A673 (cell line): Measurements from ENCODE around the gene KCNQ2. TPM values are rescaled to one million over a fixed set of nuclear protein-coding genes. Genes with fewer than 3 reads are reported as not detected.
"Not testable (repeated sequence)": the region's sequence is repeated elsewhere in the genome, so short reads cannot be mapped to it uniquely, and the experiment has no call there.

Experiments used
- BruUV-seq: library from RNA; stranded (reverse); fragments of 400-500 nt; replicated peaks from 2 replicates; lab custom pipeline; 2021; lab: Mats Ljungman, UMichigan
- CTCF ChIA-PET: fragments of 300-600 bp; sonication (Branson Sonifier 250); formaldehyde crosslinking; loops from one replicate; lab custom pipeline; 2022; ENCODE audit warnings: antibody characterized with exemption; lab: Charles Lee
- POLR2A ChIA-PET: fragments of 300-600 bp; sonication (Branson Sonifier 250); formaldehyde crosslinking; loops from one replicate; lab custom pipeline; 2022; ENCODE audit warnings: antibody characterized with exemption; ENCODE audit not compliant: low non-redundant PET; lab: Charles Lee
- DNase-seq: peaks from one replicate; pipeline ENCODE4 v3.0.0-alpha.2; 2015; ENCODE audit warnings: low spot score
- H3K27ac ChIP-seq: fragments of 200-600 bp; sonication (generic); 2 replicates; pipeline ENCODE4 v1.5.1; 2016; ENCODE audit warnings: mixed run types, low read depth, mild to moderate bottlenecking, mixed read lengths, antibody characterized with exemption, low read length; ENCODE audit not compliant: poor library complexity, severe bottlenecking
- H3K27me3 ChIP-seq: fragments of 200-600 bp; sonication (generic); replicated peaks from 2 replicates; pipeline ENCODE4 v1.6.1; 2017; ENCODE audit warnings: mixed run types, low read depth, mild to moderate bottlenecking, mixed read lengths, antibody characterized with exemption, low read length; ENCODE audit not compliant: insufficient read depth, poor library complexity
- H3K36me3 ChIP-seq: fragments of 200-600 bp; sonication (generic); 2 replicates; pipeline ENCODE4 v1.6.1; 2016; ENCODE audit warnings: mixed run types, mild to moderate bottlenecking, mixed read lengths, antibody characterized with exemption, low read length; ENCODE audit not compliant: insufficient read depth, poor library complexity, severe bottlenecking
- H3K4me1 ChIP-seq: fragments of 200-600 bp; sonication (generic); 2 replicates; pipeline ENCODE4 v1.6.1; 2017; ENCODE audit warnings: mixed run types, mild to moderate bottlenecking, mixed read lengths, antibody characterized with exemption, low read length; ENCODE audit not compliant: insufficient read depth, poor library complexity, severe bottlenecking
- H3K4me3 ChIP-seq: fragments of 200-600 bp; sonication (generic); 2 replicates; pipeline ENCODE4 v1.5.1; 2016; ENCODE audit warnings: low read depth, mixed run types, mild to moderate bottlenecking, mixed read lengths, low read length; ENCODE audit not compliant: poor library complexity, severe bottlenecking
- H3K9me3 ChIP-seq: fragments of 200-600 bp; sonication (generic); 2 replicates; pipeline ENCODE4 v1.6.1; 2016; ENCODE audit warnings: mixed run types, low read depth, mild to moderate bottlenecking, mixed read lengths, antibody characterized with exemption, low read length; ENCODE audit not compliant: poor library complexity, severe bottlenecking
- EZH2 ChIP-seq: fragments of 200-600 bp; sonication (generic); IDR thresholded peaks from 2 replicates; pipeline ENCODE4 v1.6.1; 2017; ENCODE audit warnings: borderline replicate concordance, low read depth, mild to moderate bottlenecking, mixed read lengths, antibody characterized with exemption, low read length; ENCODE audit not compliant: poor library complexity, severe bottlenecking
- intact Hi-C: fragments of 100-400 bp; cut with micrococcal nuclease; formaldehyde crosslinking; loops from one replicate; pipeline ENCODE4 v1.10.0; 2022; ENCODE audit not compliant: unreplicated experiment
- total RNA-seq: library from RNA; stranded (reverse); gene quantifications from 2 replicates; pipeline ENCODE4 v1.2.3, GENCODE V29; 2021
- TF ChIP-seq, protein P1 (sequence below): fragments of 300-800, 200-600 bp; sonication (generic); conservative IDR thresholded peaks from 2 replicates; pipeline ENCODE4 v1.5.1; 2017; ENCODE audit warnings: low read depth, mild to moderate bottlenecking, antibody characterized with exemption, low read length, moderate library complexity, mixed read lengths

The KCNQ2 gene
- total RNA-seq, 1 experiment from 2014 or later, result 6.6 TPM

DNA sequence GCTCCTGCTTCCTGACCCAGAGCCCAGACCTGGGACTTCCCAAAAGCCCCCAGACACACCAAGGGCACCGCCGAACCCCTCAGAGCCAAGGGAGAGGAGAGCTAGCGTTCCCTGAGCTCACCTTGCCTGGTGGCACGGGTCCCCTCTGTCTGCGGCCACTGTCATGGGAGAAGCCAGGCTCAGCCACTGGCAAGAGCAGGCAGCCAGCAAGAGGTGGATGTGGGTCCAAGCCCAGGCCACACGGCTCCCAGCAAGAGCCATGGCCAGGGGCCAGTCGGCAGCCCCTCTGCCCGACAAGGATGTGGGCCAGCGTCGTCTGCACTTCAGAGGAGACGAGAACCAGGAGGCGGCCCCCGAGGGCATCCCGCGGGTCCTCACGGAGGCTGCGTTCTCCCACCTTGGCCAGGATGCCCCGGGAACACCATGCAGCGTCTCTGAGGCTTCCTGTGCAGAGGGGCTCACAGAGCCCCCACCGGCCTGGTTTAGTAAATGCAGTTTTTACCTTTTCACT, 46.0 kb upstream of the KCNQ2 start:
- intact Hi-C loops, result no loop called here
- ChIA-PET POLR2A (no interaction called here), CTCF (no interaction called here)
- no peak overlapping the region for H3K4me3 ChIP-seq
- peaks cover 1% of the 10 kb centered on the region for H3K27me3 ChIP-seq
- no TSS peak for BruUV-seq
- peaks cover 6% of the 10 kb centered on the region for H3K4me1 ChIP-seq
- H3K9me3 ChIP-seq, result peaks cover 6% of the 10 kb centered on the region
- H3K27ac ChIP-seq, result no peak overlapping the region
- DNase-seq, result no peak
- H3K36me3 ChIP-seq, result peaks cover 19% of the 10 kb centered on the region
- TF ChIP-seq, protein P1, sequence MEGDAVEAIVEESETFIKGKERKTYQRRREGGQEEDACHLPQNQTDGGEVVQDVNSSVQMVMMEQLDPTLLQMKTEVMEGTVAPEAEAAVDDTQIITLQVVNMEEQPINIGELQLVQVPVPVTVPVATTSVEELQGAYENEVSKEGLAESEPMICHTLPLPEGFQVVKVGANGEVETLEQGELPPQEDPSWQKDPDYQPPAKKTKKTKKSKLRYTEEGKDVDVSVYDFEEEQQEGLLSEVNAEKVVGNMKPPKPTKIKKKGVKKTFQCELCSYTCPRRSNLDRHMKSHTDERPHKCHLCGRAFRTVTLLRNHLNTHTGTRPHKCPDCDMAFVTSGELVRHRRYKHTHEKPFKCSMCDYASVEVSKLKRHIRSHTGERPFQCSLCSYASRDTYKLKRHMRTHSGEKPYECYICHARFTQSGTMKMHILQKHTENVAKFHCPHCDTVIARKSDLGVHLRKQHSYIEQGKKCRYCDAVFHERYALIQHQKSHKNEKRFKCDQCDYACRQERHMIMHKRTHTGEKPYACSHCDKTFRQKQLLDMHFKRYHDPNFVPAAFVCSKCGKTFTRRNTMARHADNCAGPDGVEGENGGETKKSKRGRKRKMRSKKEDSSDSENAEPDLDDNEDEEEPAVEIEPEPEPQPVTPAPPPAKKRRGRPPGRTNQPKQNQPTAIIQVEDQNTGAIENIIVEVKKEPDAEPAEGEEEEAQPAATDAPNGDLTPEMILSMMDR, result no peak
- TF ChIP-seq EZH2, result no peak

DNA sequence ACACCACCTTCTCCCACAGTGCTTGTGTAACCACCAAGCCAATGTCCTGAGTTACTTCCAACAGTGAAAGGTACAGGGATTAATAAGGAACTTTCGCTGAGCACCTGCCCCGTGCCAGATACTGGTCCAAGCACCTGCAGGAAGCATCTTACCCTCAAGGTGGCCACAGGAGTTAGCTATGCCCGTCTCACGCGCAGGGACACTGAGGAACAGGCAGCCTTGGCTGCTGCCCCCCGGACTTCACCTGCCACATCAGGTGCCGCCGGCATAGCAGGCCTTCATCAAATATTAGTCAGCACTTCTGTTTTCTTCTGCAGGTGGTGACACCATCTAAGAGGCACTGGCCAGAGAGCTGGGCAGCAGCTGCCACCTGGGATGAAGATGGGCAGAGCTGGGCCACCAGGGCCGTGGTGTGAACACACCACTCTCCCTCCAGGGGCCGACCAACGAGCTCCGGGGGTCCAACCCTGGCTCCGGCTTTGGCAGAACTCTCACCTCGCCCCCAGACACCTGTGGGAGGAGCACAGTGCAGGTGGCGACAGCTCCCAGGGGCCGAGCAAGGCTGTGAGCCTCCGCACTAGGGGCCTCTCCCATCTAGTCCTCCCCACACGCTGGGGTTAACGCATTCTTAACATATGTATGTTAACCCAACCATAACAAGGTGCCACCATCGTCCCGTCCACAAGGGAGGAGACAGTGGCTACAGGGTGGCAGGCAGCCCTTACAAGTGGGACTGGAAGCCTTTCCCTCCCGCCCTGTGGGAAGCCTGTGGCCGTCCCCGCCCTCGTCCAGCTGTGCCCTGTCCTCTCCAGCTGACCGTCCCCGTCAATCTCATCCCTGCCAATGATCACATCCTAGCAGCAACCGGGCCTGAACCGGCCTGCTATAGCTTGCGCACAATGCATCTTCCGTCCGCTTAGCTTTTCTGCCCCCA, 45.2 kb upstream of the KCNQ2 start:
- Histone ChIP-seq H3K27ac (no peak overlapping the region), H3K36me3 (peaks cover 11% of the 10 kb centered on the region), H3K9me3 (no peaks in the 10 kb centered on the region), H3K4me3 (no peak overlapping the region), H3K27me3 (peaks cover 7% of the 10 kb centered on the region), H3K4me1 (peaks cover 6% of the 10 kb centered on the region)
- ChIA-PET POLR2A (no interaction called here), CTCF (interaction anchor here (0.7 kb wide), 1 partner anchor 21 kb away, joined by 4 read pairs; no protein-coding TSS in a partner anchor)
- no peak for TF ChIP-seq EZH2
- TF ChIP-seq, protein P1, result no peak
- no TSS peak for BruUV-seq
- DNase-seq, result no peak
- intact Hi-C loops, result no loop called here

DNA sequence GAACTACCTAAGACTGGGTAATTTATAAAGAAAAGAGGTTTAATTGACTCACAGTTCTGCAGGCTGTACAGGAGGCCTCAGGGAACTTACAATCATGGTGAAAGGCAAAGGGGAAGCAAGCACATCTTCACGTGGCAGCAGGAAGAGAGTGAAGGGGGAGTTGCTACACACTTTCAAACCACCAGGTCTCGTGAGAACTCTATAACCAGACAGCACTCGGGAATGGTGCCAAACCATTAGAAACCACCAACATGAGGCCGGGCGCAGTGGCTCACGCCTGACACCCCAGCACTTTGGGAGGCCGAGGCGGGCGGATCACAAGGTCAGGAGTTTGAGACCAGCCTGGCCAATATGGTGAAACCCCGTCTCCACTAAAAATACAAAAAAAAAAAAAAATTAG, 42.1 kb upstream of the KCNQ2 start:
- CTCF ChIA-PET, H3K27ac ChIP-seq, H3K9me3 ChIP-seq, H3K4me3 ChIP-seq, intact Hi-C loops, DNase-seq, H3K4me1 ChIP-seq, H3K27me3 ChIP-seq, POLR2A ChIA-PET, BruUV-seq, H3K36me3 ChIP-seq: not testable (repeated sequence)
